ENCODE measurements around the gene CHPT1. TPM values are rescaled to one million over a fixed set of nuclear protein-coding genes. Genes with fewer than 3 reads are reported as not detected.

The CHPT1 gene
- total RNA-seq, 1 experiment from 2014 or later, result 28.1 TPM

- CTCF ChIA-PET, result interaction anchor here (0.6 kb wide), 1 partner anchor 1619 kb away, joined by 3 read pairs; no protein-coding TSS in a partner anchor
- intact Hi-C loops (cut with micrococcal nuclease), result no loop called here
- BruUV-seq (replicated peaks), result no TSS peak
Observed at GRCh38 chr12:101686176-101686575, 11.3 kb upstream of the CHPT1 start.

GRCh38 chr12:101690544-101691098 lies 6.8 kb upstream of the CHPT1 start:
- H3K27ac Mint-ChIP-seq (ENCODE audit: low read depth, unreplicated experiment), result no peak overlapping the region
- ChIA-PET POLR2A (no interaction called here), CTCF (interaction anchor here (0.6 to 0.7 kb wide), 2 partner anchors 8 to 1546 kb away, joined by 3 to 5 read pairs; no protein-coding TSS in a partner anchor)
- no peak for TF ChIP-seq CTCF (IDR thresholded peaks at IDR 0.05; ENCODE audit: unreplicated experiment)
- intact Hi-C loops (cut with micrococcal nuclease), result no loop called here
- BruUV-seq (replicated peaks), result no TSS peak
- DNase-seq (ENCODE audit: unreplicated experiment), result no peak
- peaks cover 8% of the 10 kb centered on the region for H3K4me1 Mint-ChIP-seq (ENCODE audit: insufficient read depth, unreplicated experiment)
- no peaks in the 10 kb centered on the region for H3K27me3 Mint-ChIP-seq (ENCODE audit: insufficient read depth, unreplicated experiment)
- no peak overlapping the region for H3K4me3 Mint-ChIP-seq (ENCODE audit: unreplicated experiment)
- H3K36me3 Mint-ChIP-seq (ENCODE audit: insufficient read depth, unreplicated experiment), result no peaks in the 10 kb centered on the region
- H3K9me3 Mint-ChIP-seq (ENCODE audit: unreplicated experiment), result no peaks in the 10 kb centered on the region

More at GRCh38 chr12:101686176-101686575, 11.3 kb upstream of the CHPT1 start:
- Mint-ChIP-seq H3K9me3 (ENCODE audit: unreplicated experiment) (no peaks in the 10 kb centered on the region), H3K36me3 (ENCODE audit: insufficient read depth, unreplicated experiment) (no peaks in the 10 kb centered on the region), H3K27ac (ENCODE audit: low read depth, unreplicated experiment) (no peak overlapping the region), H3K27me3 (ENCODE audit: insufficient read depth, unreplicated experiment) (peaks cover 11% of the 10 kb centered on the region), H3K4me3 (ENCODE audit: unreplicated experiment) (no peak overlapping the region), H3K4me1 (ENCODE audit: insufficient read depth, unreplicated experiment) (no peaks in the 10 kb centered on the region)
- DNase-seq (ENCODE audit: unreplicated experiment), result no peak
- POLR2A ChIA-PET, result no interaction called here
- TF ChIP-seq CTCF (IDR thresholded peaks at IDR 0.05; ENCODE audit: unreplicated experiment), result no peak

GRCh38 chr12:101691503-101692096 lies 5.8 kb upstream of the CHPT1 start:
- intact Hi-C loops (cut with micrococcal nuclease), result no loop called here
- Mint-ChIP-seq H3K27me3 (ENCODE audit: insufficient read depth, unreplicated experiment) (no peaks in the 10 kb centered on the region), H3K36me3 (ENCODE audit: insufficient read depth, unreplicated experiment) (no peaks in the 10 kb centered on the region), H3K9me3 (ENCODE audit: unreplicated experiment) (no peaks in the 10 kb centered on the region), H3K4me3 (ENCODE audit: unreplicated experiment) (no peak overlapping the region), H3K4me1 (ENCODE audit: insufficient read depth, unreplicated experiment) (peaks cover 13% of the 10 kb centered on the region), H3K27ac (ENCODE audit: low read depth, unreplicated experiment) (no peak overlapping the region)
- CTCF ChIA-PET, result interaction anchor here (0.5 to 0.6 kb wide), 2 partner anchors 67 to 988 kb away, joined by 3 to 5 read pairs; no protein-coding TSS in a partner anchor
- DNase-seq (ENCODE audit: unreplicated experiment), result no peak
- BruUV-seq (replicated peaks), result no TSS peak
- POLR2A ChIA-PET, result interaction anchor here (0.6 kb wide), 1 partner anchor 10 kb away, joined by 3 read pairs; no protein-coding TSS in a partner anchor
- TF ChIP-seq CTCF (IDR thresholded peaks at IDR 0.05; ENCODE audit: unreplicated experiment), result no peak

- H3K4me1 Mint-ChIP-seq (ENCODE audit: insufficient read depth, unreplicated experiment), result peaks cover 18% of the 10 kb centered on the region
- no peak overlapping the region for H3K27ac Mint-ChIP-seq (ENCODE audit: low read depth, unreplicated experiment)
- H3K4me3 Mint-ChIP-seq (ENCODE audit: unreplicated experiment), result no peak overlapping the region
- no peaks in the 10 kb centered on the region for H3K27me3 Mint-ChIP-seq (ENCODE audit: insufficient read depth, unreplicated experiment)
- CTCF ChIA-PET, result interaction anchor here (0.7 kb wide), 1 partner anchor 61 kb away, joined by 3 read pairs; no protein-coding TSS in a partner anchor
- POLR2A ChIA-PET, result interaction anchor here (0.6 to 1.1 kb wide), 2 partner anchors 29 to 90 kb away, joined by 3 read pairs; no protein-coding TSS in a partner anchor
- no peak for DNase-seq (ENCODE audit: unreplicated experiment)
- no peak for TF ChIP-seq CTCF (IDR thresholded peaks at IDR 0.05; ENCODE audit: unreplicated experiment)
- no peaks in the 10 kb centered on the region for H3K9me3 Mint-ChIP-seq (ENCODE audit: unreplicated experiment)
- no TSS peak for BruUV-seq (replicated peaks)
- intact Hi-C loops (cut with micrococcal nuclease), result no loop called here
- no peaks in the 10 kb centered on the region for H3K36me3 Mint-ChIP-seq (ENCODE audit: insufficient read depth, unreplicated experiment)
Observed at GRCh38 chr12:101694297-101694848, 3.1 kb upstream of the CHPT1 start.

All from MCF 10A (cell line).